ENCODE data around the gene LRRC40. TPM values are rescaled to one million over a fixed set of nuclear protein-coding genes. Genes with fewer than 3 reads are reported as not detected.

Gene LRRC40
- total RNA-seq, 1 donor from 2014 or later: 9.1 TPM

GRCh38 chr1:70222716-70223235 lies 17.4 kb upstream of the LRRC40 start:
- H3K4me3 ChIP-seq: peak overlapping the region; percentile 74 to 91
- H3K36me3 ChIP-seq: peaks cover 0 to 17% of the 10 kb centered on the region in 2 donors
- peak overlapping the region; percentile 92 for H3K27ac ChIP-seq
- no peaks in the 10 kb centered on the region for H3K9me3 ChIP-seq
- DNase-seq (ENCODE audit: extremely low spot score in 2 of 2): no peak
- peaks cover 65% of the 10 kb centered on the region for H3K4me1 ChIP-seq
- TF ChIP-seq CTCF (IDR thresholded peaks at IDR 0.05): no peak
- no peak for TF ChIP-seq POLR2A (IDR thresholded peaks at IDR 0.05)
- TF ChIP-seq POLR2AphosphoS5 (IDR thresholded peaks at IDR 0.05; ENCODE audit: insufficient read depth in 1 of 2, low read depth in 1 of 2): no peak
- no peaks in the 10 kb centered on the region for H3K27me3 ChIP-seq
- intact Hi-C loops (cut with DNase I): no loop called here

GRCh38 chr1:70221238-70222121 lies 16.1 kb upstream of the LRRC40 start, which contains the start of gene SRSF11:
TSS of gene SRSF11 (plus strand) at chr1:70221380. CDS start at chr1:70221637, 257 bp downstream.
- TF ChIP-seq POLR2A (IDR thresholded peaks at IDR 0.05) (peak in 1 of 2 donors; percentile 75), CTCF (IDR thresholded peaks at IDR 0.05) (peak in 1 of 3 experiments; percentile 27), POLR2AphosphoS5 (IDR thresholded peaks at IDR 0.05; ENCODE audit: insufficient read depth in 1 of 2, low read depth in 1 of 2) (peak; percentile 90 to 95)
- DNase-seq (ENCODE audit: extremely low spot score in 2 of 2): peak in 1 of 2 donors; percentile 93
- H3K4me1 ChIP-seq: peaks cover 52% of the 10 kb centered on the region
- peaks cover 0 to 17% of the 10 kb centered on the region in 2 donors for H3K36me3 ChIP-seq
- peak within 1 kb of the TSS; percentile 74 to 91 for H3K4me3 ChIP-seq
- no peaks in the 10 kb centered on the region for H3K27me3 ChIP-seq
- H3K9me3 ChIP-seq: no peaks in the 10 kb centered on the region
- peak within 1 kb of the TSS; percentile 92 for H3K27ac ChIP-seq
- intact Hi-C loops (cut with DNase I): no loop called here

GRCh38 chr1:70220517-70221237 lies 15.3 kb upstream of the LRRC40 start:
- peaks cover 45% of the 10 kb centered on the region for H3K4me1 ChIP-seq
- H3K27ac ChIP-seq: peak overlapping the region; percentile 92
- H3K36me3 ChIP-seq: peaks cover 0 to 19% of the 10 kb centered on the region in 2 donors
- H3K4me3 ChIP-seq: peak overlapping the region; percentile 74 to 91
- TF ChIP-seq POLR2AphosphoS5 (IDR thresholded peaks at IDR 0.05; ENCODE audit: insufficient read depth in 1 of 2, low read depth in 1 of 2) (no peak), CTCF (IDR thresholded peaks at IDR 0.05) (no peak), POLR2A (IDR thresholded peaks at IDR 0.05) (no peak)
- no peaks in the 10 kb centered on the region for H3K27me3 ChIP-seq
- H3K9me3 ChIP-seq: no peaks in the 10 kb centered on the region
- DNase-seq (ENCODE audit: extremely low spot score in 2 of 2): no peak
- intact Hi-C loops (cut with DNase I): no loop called here

DNA sequence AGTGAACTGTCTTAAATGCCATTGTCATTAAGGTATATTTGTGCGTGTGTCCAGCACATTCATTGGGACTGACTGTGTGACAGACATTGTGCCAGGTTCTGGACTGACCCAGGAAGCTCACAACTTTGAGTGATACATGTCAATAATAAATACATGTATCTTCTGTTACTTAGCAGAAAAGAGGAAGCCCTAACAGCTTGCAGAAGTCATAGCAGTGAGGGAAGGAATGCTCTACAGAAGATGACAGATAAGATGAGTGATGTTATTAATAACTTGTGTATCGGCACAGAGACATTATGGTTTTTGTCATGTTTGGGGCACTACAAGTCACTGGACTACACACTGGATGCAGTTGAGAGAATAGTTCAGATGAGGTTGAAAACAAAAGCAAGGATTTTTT lies 14.6 kb upstream of the LRRC40 start:
- no peak for DNase-seq (ENCODE audit: extremely low spot score in 2 of 2)
- H3K27ac ChIP-seq: no peak overlapping the region
- H3K4me3 ChIP-seq: no peak overlapping the region
- no peak for TF ChIP-seq POLR2AphosphoS5 (IDR thresholded peaks at IDR 0.05; ENCODE audit: insufficient read depth in 1 of 2, low read depth in 1 of 2)
- H3K27me3 ChIP-seq: no peaks in the 10 kb centered on the region
- intact Hi-C loops (cut with DNase I): no loop called here
- H3K9me3 ChIP-seq: no peaks in the 10 kb centered on the region
- H3K4me1 ChIP-seq: peaks cover 42% of the 10 kb centered on the region
- H3K36me3 ChIP-seq: peaks cover 0 to 26% of the 10 kb centered on the region in 2 donors

GRCh38 chr1:70211541-70211940 lies 6.2 kb upstream of the LRRC40 start:
- TF ChIP-seq POLR2AphosphoS5 (IDR thresholded peaks at IDR 0.05; ENCODE audit: insufficient read depth in 1 of 2, low read depth in 1 of 2) (no peak), CTCF (IDR thresholded peaks at IDR 0.05) (no peak), POLR2A (IDR thresholded peaks at IDR 0.05) (no peak)
- Histone ChIP-seq H3K9me3 (no peaks in the 10 kb centered on the region), H3K36me3 (peaks cover 0 to 14% of the 10 kb centered on the region in 2 donors), H3K27ac (no peak overlapping the region), H3K27me3 (no peaks in the 10 kb centered on the region), H3K4me1 (peaks cover 62% of the 10 kb centered on the region), H3K4me3 (no peak overlapping the region)
- intact Hi-C loops (cut with DNase I): no loop called here
- no peak for DNase-seq (ENCODE audit: extremely low spot score in 2 of 2)
